K562 (cell line): ENCODE data around the gene NRXN3. TPM values are rescaled to one million over a fixed set of nuclear protein-coding genes. Genes with fewer than 3 reads are reported as not detected.

Experiments
- ATAC-seq: fragments of 200-7000 bp; cut with Tn5 transposase; 3 replicates; pipeline ENCODE4 v1.9.1; 2020; ENCODE audit warnings: moderate library complexity
- BruUV-seq: library from RNA; stranded (reverse); fragments of 400-500 nt; replicated peaks from 2 replicates; lab custom pipeline; 2021; lab: Mats Ljungman, UMichigan
- CTCF ChIA-PET: fragments of 300-600 bp; formaldehyde crosslinking; extraction: SDS; loops from one replicate; lab custom pipeline; 2021; ENCODE audit warnings: low intra/inter-chr PET ratio; lab: Yijun Ruan, JAX
- POLR2A ChIA-PET: fragments of 300-600, 350-650 bp; sonication (Branson Sonifier 250); formaldehyde crosslinking; extraction: SDS; loops from one replicate; lab custom pipeline; 2021; ENCODE audit warnings: antibody characterized with exemption, inconsistent platforms; lab: Yijun Ruan, JAX
- DNase-seq, 4 experiments: peaks; one replicate each; pipeline versions ENCODE4 v3.0.0 to v3.0.0-alpha.2; 2011 to 2018; ENCODE audit warnings: low spot score in 3 of 4, mixed read lengths in 3 of 4; ENCODE audit errors: extremely low read depth in 1 of 4
- FAIRE-seq: peaks from 2 replicates; lab custom pipeline; 2011; peaks lifted over from hg19 to GRCh38; lab: Jason Lieb, UNC
- H2AFZ ChIP-seq: 2 replicates; pipeline ENCODE4 v1.6.0; 2011; ENCODE audit warnings: low read depth, low read length, control low read depth, inconsistent platforms
- H3K27ac ChIP-seq: fragments of 200-600 bp; 3 replicates; pipeline ENCODE4 v1.8.0; 2011; ENCODE audit warnings: low read depth, mild to moderate bottlenecking, control low read depth, inconsistent platforms, low read length, moderate library complexity, mixed read lengths; ENCODE audit errors: extremely low read depth
- H3K27me3 ChIP-seq, 2 experiments: fragments of 300-600 bp in 1 of 2; 2 replicates in 1 of 2; 3 replicates in 1 of 2; pipeline versions ENCODE4 v1.6.0 to v1.8.0; 2011; ENCODE audit warnings: inconsistent platforms in 2 of 2, low read length in 2 of 2, mild to moderate bottlenecking in 1 of 2, mixed read lengths in 1 of 2, moderate library complexity in 1 of 2; ENCODE audit not compliant: control insufficient read depth in 2 of 2, insufficient read depth in 2 of 2
- H3K36me3 ChIP-seq: fragments of 300-600 bp; 3 replicates; pipeline ENCODE4 v1.8.0; 2011; ENCODE audit warnings: mild to moderate bottlenecking, low read length, inconsistent platforms; ENCODE audit not compliant: control insufficient read depth, insufficient read depth
- H3K4me1 ChIP-seq, 2 experiments: fragments of 200-600 bp in 1 of 2; replicated peaks in 1 of 2; 2 replicates in 1 of 2; 3 replicates in 1 of 2; pipeline versions ENCODE4 v1.5.1 to v1.8.0; 2011; ENCODE audit warnings: inconsistent platforms in 2 of 2, low read length in 2 of 2, mild to moderate bottlenecking in 1 of 2, mixed read lengths in 1 of 2, moderate library complexity in 1 of 2; ENCODE audit not compliant: control insufficient read depth in 2 of 2, insufficient read depth in 2 of 2
- H3K4me2 ChIP-seq: 2 replicates; pipeline ENCODE4 v1.6.1; 2011; ENCODE audit warnings: low read length, control low read depth, inconsistent platforms, mixed read lengths; ENCODE audit not compliant: insufficient read depth
- H3K4me3 ChIP-seq: fragments of 200-600 bp; sonication (generic), shearing (Covaris generic); 2 replicates; pipeline ENCODE4 v1.5.1; 2016; ENCODE audit warnings: control low read depth, inconsistent platforms
- H3K79me2 ChIP-seq: fragments of 200-600 bp; 3 replicates; pipeline ENCODE4 v1.8.0; 2011; ENCODE audit warnings: low read length, inconsistent platforms; ENCODE audit not compliant: control insufficient read depth, insufficient read depth
- H3K9ac ChIP-seq, 2 experiments: 2 replicates each; pipeline versions ENCODE4 v1.6.0 to v1.6.1; 2011; ENCODE audit warnings: low read depth in 2 of 2, low read length in 2 of 2, control low read depth in 1 of 2, inconsistent platforms in 1 of 2, mild to moderate bottlenecking in 1 of 2, mixed read lengths in 1 of 2; ENCODE audit not compliant: insufficient read depth in 1 of 2
- H3K9me1 ChIP-seq: one replicate; pipeline ENCODE4 v1.6.0; 2011; ENCODE audit warnings: inconsistent platforms, mild to moderate bottlenecking, low read length, moderate library complexity; ENCODE audit not compliant: control insufficient read depth, insufficient read depth
- H3K9me3 ChIP-seq: replicated peaks from 2 replicates; pipeline ENCODE4 v1.5.1; 2011; ENCODE audit warnings: low read depth, low read length, inconsistent platforms; ENCODE audit not compliant: control insufficient read depth, insufficient read depth
- H4K20me1 ChIP-seq: replicated peaks from 2 replicates; pipeline ENCODE4 v1.6.1; 2011; ENCODE audit warnings: low read length, inconsistent platforms, mixed read lengths; ENCODE audit not compliant: control insufficient read depth, insufficient read depth
- CXXC5 ChIP-seq: fragments of 250-450 bp; sonication (Bioruptor Pico); IDR thresholded peaks from 2 replicates; pipeline ENCODE4 v1.8.0; 2022; ENCODE audit warnings: inconsistent platforms, mild to moderate bottlenecking, moderate library complexity
- FOXJ2 ChIP-seq: fragments of 200-800 bp; sonication (Bioruptor generic); IDR thresholded peaks from 2 replicates; pipeline ENCODE4 v1.6.1; 2016; ENCODE audit warnings: missing genetic modification characterization, missing compliant biosample characterization
- KDM4B ChIP-seq, 2 experiments: fragments of 450-650 bp in 1 of 2; sonication (generic) in 1 of 2; IDR thresholded peaks; 2 replicates each; pipeline ENCODE4 v1.6.1; 2016 to 2017; ENCODE audit warnings: borderline replicate concordance in 2 of 2, antibody characterized with exemption in 1 of 2, low read depth in 1 of 2, mild to moderate bottlenecking in 1 of 2
- KLF16 ChIP-seq: IDR thresholded peaks from 2 replicates; pipeline ENCODE4 v1.6.1; 2016; ENCODE audit warnings: antibody characterized with exemption
- KLF6 ChIP-seq: fragments of 250-450 bp; sonication (Bioruptor Pico); IDR thresholded peaks from 2 replicates; pipeline ENCODE4 v1.4.0; 2020; ENCODE audit warnings: mild to moderate bottlenecking, moderate library complexity, borderline replicate concordance
- MCM3 ChIP-seq: fragments of 450-650 bp; IDR thresholded peaks from 2 replicates; pipeline ENCODE4 v1.6.1; 2016
- MEF2D ChIP-seq: conservative IDR thresholded peaks from 2 replicates; pipeline ENCODE4 v1.6.1; 2016; ENCODE audit warnings: low read depth, missing genetic modification characterization, missing compliant biosample characterization
- RBM17 ChIP-seq: fragments of 200-400 bp; formaldehyde crosslinking; IDR thresholded peaks from 2 replicates; pipeline ENCODE4 v1.6.1; 2017; ENCODE audit warnings: low read depth, mild to moderate bottlenecking, low read length, borderline replicate concordance
- RCOR1 ChIP-seq, 2 experiments: IDR thresholded peaks; 2 replicates each; pipeline ENCODE4 v1.6.1; 2012; ENCODE audit warnings: low read depth in 2 of 2, low read length in 2 of 2, borderline replicate concordance in 1 of 2, improper control_type of control experiment in 1 of 2
- SMARCA5 ChIP-seq: fragments of 450-650 bp; IDR thresholded peaks from 2 replicates; pipeline ENCODE4 v1.6.1; 2016
- TGIF2 ChIP-seq: sonication (generic); formaldehyde crosslinking; IDR thresholded peaks from 2 replicates; pipeline ENCODE4 v1.8.1; 2022; ENCODE audit warnings: mild to moderate bottlenecking, missing genetic modification reagents, moderate library complexity
- ZNF3 ChIP-seq: fragments of 250-450 bp; sonication (Bioruptor Pico); IDR thresholded peaks from 2 replicates; pipeline ENCODE4 v1.5.0; 2021; ENCODE audit warnings: mild to moderate bottlenecking, moderate library complexity
- ZNF77 ChIP-seq: fragments of 250-450 bp; sonication (Bioruptor Pico); IDR thresholded peaks from 2 replicates; pipeline ENCODE4 v1.5.0; 2020
- WGBS: fragments of 100-300 bp; shearing (Covaris generic); methylation state at CpG from one replicate; pipeline ENCODE4 v1.1.6; 2016; ENCODE audit warnings: low coverage, mixed read lengths; ENCODE audit not compliant: insufficient coverage; ENCODE audit errors: missing lambda C conversion rate; 5-methylcytosine and 5-hydroxymethylcytosine counted together
- in situ Hi-C: fragments of 300-500 bp; cut with MboI; formaldehyde crosslinking; loops from 4 replicates; pipeline ENCODE4 v1.15.0; 2018; ENCODE audit warnings: inconsistent platforms, mixed read lengths
- intact Hi-C: fragments of 100-400 bp; cut with micrococcal nuclease; formaldehyde crosslinking; loops from 2 replicates; pipeline ENCODE4 v1.14.2; 2022
- polyA plus RNA-seq, 8 experiments: library from polyadenylated mRNA; depleted of rRNA in 4 of 8; stranded (reverse) in 5 of 8; unstranded in 3 of 8; fragments of >200 nt; fragmentation: Nextera tagmentation in 2 of 8; fragmentation: Illumina TruSeq in 1 of 8; extraction: Ambion mirVana in 2 of 8; extraction: Trizol in 1 of 8; gene quantifications; 2 replicates each; pipeline versions ENCODE4 v1.2.1 to v1.2.3, GENCODE V29; 2011 to 2014; ENCODE audit warnings: inconsistent platforms in 1 of 8, missing spikeins in 1 of 8
- total RNA-seq, 7 experiments: library from RNA; depleted of rRNA in 6 of 7; stranded (reverse); fragments of >200 nt in 6 of 7; fragmentation: Illumina TruSeq in 2 of 7; extraction: Trizol in 2 of 7; gene quantifications; 2 replicates each; pipeline versions ENCODE4 v1.2.1 to v1.2.3, GENCODE V29; 2011 to 2021; ENCODE audit warnings: low replicate concordance in 1 of 7
- TF ChIP-seq, protein P1 (sequence below): sonication (generic); formaldehyde crosslinking; IDR thresholded peaks from 2 replicates; pipeline ENCODE4 v1.8.0; 2022; ENCODE audit warnings: mild to moderate bottlenecking, missing genetic modification reagents
- TF ChIP-seq, protein P2 (sequence below): sonication (generic); formaldehyde crosslinking; IDR thresholded peaks from 2 replicates; pipeline ENCODE4 v1.5.0; 2020; ENCODE audit warnings: missing genetic modification reagents
- TF ChIP-seq, protein P3 (sequence below): sonication (generic); formaldehyde crosslinking; IDR thresholded peaks from 2 replicates; pipeline ENCODE4 v1.8.1; 2022; ENCODE audit warnings: missing genetic modification reagents

NRXN3 gene
- total and polyA plus RNA-seq, 9 of the 15 experiments (the other 6 are each of a cell fraction or from before 2014, with no cell fraction given) = 0.09 TPM; not detected in 8

DNA sequence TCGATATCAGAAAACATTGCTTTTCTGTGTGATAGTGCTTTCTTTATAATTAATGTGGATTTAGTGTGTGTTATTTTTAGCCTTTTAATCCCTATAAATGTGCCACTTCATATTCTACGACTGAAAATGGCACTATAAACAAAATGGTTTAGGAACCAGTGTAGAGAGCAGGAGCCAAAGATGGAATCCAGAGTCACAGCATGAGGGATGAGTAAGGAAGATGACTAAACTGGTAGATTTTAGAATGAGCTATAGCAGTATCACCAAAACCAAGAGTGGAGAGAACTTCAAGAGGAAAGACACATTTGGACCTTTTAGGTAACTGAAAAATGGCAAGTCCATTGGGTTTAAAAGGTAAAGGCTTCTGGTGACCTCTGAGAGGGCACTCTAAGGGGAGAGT is 887.2 kb downstream of the NRXN3 start:
- Histone ChIP-seq H3K36me3 (no peaks in the 10 kb centered on the region), H3K9me3 (no peaks in the 10 kb centered on the region), H3K79me2 (no peaks in the 10 kb centered on the region), H3K4me3 (no peak overlapping the region), H2AFZ (no peak overlapping the region), H3K4me1 (no peaks in the 10 kb centered on the region), H4K20me1 (no peaks in the 10 kb centered on the region), H3K4me2 (no peak overlapping the region), H3K9me1 (no peaks in the 10 kb centered on the region), H3K27me3 (no peaks in the 10 kb centered on the region), H3K27ac (no peak overlapping the region), H3K9ac (no peak overlapping the region)
- POLR2A ChIA-PET = no interaction called here
- in situ Hi-C loops (no loop called here), intact Hi-C loops (no loop called here)
- no TSS peak for BruUV-seq
- DNase-seq (no peak), ATAC-seq (no peak), FAIRE-seq (no peak)
- TF ChIP-seq, protein P1, sequence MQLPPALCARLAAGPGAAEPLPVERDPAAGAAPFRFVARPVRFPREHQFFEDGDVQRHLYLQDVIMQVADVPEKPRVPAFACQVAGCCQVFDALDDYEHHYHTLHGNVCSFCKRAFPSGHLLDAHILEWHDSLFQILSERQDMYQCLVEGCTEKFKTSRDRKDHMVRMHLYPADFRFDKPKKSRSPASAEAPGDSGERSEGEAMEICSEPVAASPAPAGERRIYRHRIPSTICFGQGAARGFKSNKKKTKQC (CRISPR knock-in tag) = no peak
- TF ChIP-seq ZNF3 (CRISPR knock-in tag) (no peak), MEF2D (tag) (no peak), KDM4B (IDR thresholded peaks at IDR 0.05; ENCODE audit: borderline replicate concordance in 2 of 2, low read depth in 1 of 2) (no peak), KLF6 (no peak), MCM3 (no peak), TGIF2 (CRISPR knock-in tag) (no peak), ZNF77 (CRISPR knock-in tag) (no peak), KLF16 (no peak), SMARCA5 (no peak), RBM17 (no peak), CXXC5 (CRISPR knock-in tag) (no peak), RCOR1 (IDR thresholded peaks at IDR 0.05; ENCODE audit: borderline replicate concordance in 1 of 2, low read depth in 2 of 2, low read length in 2 of 2) (no peak), FOXJ2 (tag) (no peak)
- TF ChIP-seq, protein P2, sequence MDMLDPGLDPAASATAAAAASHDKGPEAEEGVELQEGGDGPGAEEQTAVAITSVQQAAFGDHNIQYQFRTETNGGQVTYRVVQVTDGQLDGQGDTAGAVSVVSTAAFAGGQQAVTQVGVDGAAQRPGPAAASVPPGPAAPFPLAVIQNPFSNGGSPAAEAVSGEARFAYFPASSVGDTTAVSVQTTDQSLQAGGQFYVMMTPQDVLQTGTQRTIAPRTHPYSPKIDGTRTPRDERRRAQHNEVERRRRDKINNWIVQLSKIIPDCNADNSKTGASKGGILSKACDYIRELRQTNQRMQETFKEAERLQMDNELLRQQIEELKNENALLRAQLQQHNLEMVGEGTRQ = no peak
- TF ChIP-seq, protein P3, sequence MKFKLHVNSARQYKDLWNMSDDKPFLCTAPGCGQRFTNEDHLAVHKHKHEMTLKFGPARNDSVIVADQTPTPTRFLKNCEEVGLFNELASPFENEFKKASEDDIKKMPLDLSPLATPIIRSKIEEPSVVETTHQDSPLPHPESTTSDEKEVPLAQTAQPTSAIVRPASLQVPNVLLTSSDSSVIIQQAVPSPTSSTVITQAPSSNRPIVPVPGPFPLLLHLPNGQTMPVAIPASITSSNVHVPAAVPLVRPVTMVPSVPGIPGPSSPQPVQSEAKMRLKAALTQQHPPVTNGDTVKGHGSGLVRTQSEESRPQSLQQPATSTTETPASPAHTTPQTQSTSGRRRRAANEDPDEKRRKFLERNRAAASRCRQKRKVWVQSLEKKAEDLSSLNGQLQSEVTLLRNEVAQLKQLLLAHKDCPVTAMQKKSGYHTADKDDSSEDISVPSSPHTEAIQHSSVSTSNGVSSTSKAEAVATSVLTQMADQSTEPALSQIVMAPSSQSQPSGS (CRISPR knock-in tag) = no peak
- WGBS = 0% methylated on average over 2 of the region's 2 CpGs
- CTCF ChIA-PET = no interaction called here
